Measurements from ENCODE around the gene FSCN2.

DNA sequence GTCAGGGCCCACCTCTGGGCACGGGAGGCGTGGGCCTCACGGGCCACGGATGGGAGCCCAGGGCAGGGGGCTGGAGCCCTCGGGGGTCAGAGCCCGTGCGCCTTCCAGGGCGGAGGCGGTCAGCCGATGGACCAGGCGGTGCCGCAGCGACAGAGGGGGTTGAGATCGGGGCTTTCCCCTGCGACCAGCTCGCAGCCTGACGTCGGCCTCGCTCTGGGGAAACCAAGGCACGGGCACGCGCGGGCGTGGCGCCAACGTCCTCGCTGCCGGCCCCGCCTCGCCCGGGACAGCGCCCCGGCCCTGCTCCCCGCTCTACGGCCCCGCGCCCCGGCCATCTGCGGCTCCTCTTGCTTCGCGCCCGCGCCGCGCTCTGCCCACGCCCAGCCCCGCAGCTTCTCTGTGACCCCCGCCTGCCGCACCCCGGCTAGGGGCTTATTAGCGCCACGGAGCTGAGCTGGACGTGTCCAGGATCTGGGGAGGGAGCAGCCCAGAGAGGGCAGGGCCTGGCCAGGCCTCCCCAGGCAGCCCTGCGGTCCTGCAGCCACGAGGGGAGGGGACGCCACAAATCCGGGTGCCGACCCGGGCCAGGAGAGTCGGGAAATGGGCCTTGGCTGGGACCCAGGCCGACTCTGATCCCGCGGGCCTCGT is 29.1 kb upstream of the FSCN2 start:
- TF ChIP-seq POLR2A (IDR thresholded peaks at IDR 0.05) = no peak
- TF ChIP-seq, protein P1, sequence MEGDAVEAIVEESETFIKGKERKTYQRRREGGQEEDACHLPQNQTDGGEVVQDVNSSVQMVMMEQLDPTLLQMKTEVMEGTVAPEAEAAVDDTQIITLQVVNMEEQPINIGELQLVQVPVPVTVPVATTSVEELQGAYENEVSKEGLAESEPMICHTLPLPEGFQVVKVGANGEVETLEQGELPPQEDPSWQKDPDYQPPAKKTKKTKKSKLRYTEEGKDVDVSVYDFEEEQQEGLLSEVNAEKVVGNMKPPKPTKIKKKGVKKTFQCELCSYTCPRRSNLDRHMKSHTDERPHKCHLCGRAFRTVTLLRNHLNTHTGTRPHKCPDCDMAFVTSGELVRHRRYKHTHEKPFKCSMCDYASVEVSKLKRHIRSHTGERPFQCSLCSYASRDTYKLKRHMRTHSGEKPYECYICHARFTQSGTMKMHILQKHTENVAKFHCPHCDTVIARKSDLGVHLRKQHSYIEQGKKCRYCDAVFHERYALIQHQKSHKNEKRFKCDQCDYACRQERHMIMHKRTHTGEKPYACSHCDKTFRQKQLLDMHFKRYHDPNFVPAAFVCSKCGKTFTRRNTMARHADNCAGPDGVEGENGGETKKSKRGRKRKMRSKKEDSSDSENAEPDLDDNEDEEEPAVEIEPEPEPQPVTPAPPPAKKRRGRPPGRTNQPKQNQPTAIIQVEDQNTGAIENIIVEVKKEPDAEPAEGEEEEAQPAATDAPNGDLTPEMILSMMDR (IDR thresholded peaks at IDR 0.05) = no peak
